Measurements from ENCODE around the gene ANKRD30B. TPM values are rescaled to one million over a fixed set of nuclear protein-coding genes. Genes with fewer than 3 reads are reported as not detected.
"Not testable (repeated sequence)": the region's sequence is repeated elsewhere in the genome, so short reads cannot be mapped to it uniquely, and the experiment has no call there.

ANKRD30B gene, protein sequence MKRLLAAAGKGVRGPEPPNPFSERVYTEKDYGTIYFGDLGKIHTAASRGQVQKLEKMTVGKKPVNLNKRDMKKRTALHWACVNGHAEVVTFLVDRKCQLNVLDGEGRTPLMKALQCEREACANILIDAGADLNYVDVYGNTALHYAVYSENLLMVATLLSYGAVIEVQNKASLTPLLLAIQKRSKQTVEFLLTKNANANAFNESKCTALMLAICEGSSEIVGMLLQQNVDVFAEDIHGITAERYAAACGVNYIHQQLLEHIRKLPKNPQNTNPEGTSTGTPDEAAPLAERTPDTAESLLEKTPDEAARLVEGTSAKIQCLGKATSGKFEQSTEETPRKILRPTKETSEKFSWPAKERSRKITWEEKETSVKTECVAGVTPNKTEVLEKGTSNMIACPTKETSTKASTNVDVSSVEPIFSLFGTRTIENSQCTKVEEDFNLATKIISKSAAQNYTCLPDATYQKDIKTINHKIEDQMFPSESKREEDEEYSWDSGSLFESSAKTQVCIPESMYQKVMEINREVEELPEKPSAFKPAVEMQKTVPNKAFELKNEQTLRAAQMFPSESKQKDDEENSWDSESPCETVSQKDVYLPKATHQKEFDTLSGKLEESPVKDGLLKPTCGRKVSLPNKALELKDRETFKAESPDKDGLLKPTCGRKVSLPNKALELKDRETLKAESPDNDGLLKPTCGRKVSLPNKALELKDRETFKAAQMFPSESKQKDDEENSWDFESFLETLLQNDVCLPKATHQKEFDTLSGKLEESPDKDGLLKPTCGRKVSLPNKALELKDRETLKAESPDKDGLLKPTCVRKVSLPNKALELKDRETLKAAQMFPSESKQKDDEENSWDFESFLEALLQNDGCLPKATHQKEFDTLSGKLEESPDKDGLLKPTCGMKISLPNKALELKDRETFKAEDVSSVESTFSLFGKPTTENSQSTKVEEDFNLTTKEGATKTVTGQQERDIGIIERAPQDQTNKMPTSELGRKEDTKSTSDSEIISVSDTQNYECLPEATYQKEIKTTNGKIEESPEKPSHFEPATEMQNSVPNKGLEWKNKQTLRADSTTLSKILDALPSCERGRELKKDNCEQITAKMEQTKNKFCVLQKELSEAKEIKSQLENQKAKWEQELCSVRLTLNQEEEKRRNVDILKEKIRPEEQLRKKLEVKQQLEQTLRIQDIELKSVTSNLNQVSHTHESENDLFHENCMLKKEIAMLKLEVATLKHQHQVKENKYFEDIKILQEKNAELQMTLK (N-terminal part only)
- total RNA-seq: under 1 TPM in 1 of 2 donors, not detected in 1; 0.32 TPM

DNA sequence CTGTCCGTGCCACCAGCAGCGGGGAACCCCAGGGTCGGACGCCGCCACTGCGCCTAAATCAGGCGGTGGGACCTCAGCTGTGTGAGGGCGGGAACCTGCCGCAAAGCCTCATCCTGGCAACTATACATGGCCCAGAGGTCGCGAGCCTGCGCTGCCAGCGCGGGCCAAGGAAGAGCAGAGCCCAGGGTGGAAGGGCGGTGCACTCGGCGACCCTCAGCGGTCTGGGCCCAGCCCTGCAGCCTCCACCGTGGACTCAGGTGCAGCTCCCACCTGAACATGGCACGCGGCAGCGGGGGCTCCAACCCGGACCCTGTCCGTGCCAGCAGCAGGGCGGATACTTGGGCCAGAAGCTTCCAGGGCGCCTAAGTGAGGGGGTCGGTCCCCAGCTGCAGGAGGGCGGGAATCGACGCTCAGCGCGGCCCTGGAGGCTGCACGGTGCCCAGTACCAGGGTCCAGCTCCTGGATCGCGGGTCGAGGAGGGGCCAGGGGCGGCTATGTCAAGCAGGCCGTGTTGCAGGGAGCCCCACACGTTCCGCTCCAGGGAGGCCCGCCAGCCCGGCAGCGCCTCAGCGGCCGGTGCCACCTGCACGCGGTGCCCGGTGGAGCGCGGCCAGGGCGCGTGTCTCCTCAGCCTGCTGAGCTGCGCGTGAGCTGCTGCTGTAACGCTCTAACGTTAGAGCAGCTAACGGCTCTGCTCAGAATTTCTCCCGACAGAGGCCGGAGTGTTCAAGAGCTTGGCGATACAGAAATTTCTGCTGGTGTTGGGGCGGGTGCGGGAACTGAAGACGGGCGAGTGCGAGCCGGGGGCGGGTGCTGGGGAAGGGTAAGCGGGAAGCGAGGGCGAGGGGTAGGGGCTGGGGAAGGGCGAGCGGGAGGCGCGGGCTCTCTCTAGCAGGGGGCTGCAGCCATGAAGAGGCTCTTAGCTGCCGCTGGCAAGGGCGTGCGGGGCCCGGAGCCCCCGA, at the start of gene ANKRD30B:
Gene ANKRD30B, plus strand, starts transcription at position 660 of the 962 bp plus-strand sequence. Its CDS starts 248 bp downstream, at position 908.
- Histone ChIP-seq H3K36me3 (no peaks in the 10 kb centered on the region), H3K4me1 (no peaks in the 10 kb centered on the region), H3K27me3 (no peaks in the 10 kb centered on the region), H3K9me3 (no peaks in the 10 kb centered on the region), H3K4me3 (no peak within 1 kb of the TSS), H3K9ac (ENCODE audit: low read depth in 2 of 2, low read length in 2 of 2) (no peak within 1 kb of the TSS), H3K27ac (no peak within 1 kb of the TSS)
- TF ChIP-seq, protein P1, sequence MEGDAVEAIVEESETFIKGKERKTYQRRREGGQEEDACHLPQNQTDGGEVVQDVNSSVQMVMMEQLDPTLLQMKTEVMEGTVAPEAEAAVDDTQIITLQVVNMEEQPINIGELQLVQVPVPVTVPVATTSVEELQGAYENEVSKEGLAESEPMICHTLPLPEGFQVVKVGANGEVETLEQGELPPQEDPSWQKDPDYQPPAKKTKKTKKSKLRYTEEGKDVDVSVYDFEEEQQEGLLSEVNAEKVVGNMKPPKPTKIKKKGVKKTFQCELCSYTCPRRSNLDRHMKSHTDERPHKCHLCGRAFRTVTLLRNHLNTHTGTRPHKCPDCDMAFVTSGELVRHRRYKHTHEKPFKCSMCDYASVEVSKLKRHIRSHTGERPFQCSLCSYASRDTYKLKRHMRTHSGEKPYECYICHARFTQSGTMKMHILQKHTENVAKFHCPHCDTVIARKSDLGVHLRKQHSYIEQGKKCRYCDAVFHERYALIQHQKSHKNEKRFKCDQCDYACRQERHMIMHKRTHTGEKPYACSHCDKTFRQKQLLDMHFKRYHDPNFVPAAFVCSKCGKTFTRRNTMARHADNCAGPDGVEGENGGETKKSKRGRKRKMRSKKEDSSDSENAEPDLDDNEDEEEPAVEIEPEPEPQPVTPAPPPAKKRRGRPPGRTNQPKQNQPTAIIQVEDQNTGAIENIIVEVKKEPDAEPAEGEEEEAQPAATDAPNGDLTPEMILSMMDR (IDR thresholded peaks at IDR 0.05): no peak
- intact Hi-C loops (cut with DNase I): no loop called here
- no peak for DNase-seq

DNA sequence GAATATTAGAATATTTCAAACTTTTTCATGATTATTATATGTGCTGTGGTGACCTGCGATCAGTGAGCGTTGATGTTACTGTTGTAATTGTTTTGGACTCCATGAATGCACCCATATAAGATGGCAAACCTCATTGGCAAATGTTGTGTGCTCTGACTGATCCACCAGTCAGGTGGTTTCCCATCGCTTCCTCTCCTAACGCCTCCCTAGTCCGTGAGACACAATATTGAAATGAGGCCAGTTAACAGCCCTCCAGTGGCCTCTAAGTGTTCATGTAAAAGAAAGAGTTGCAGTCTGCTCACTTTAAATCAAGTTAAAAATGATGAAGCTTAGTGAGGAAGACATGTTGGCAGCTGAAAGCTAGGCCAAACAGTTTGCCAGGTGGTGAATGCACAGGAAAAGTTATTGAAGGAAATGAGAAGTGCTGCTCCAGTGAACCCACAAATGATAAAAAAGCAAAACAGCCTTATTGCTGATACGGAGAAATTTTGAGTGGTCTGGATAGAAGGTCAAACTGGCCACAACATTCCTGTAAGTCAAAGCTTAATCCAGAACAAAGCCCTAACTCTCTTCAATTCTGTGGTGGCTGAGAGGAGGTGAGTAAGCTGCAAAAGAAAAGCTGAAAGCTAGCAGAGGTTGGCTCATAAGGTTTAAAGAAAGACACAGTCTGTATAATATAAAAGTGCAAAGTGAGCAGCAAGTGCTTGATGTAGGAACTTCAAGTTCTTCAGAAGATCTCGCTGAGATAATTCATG, 46.5 kb upstream of the ANKRD30B start:
- H3K4me1 ChIP-seq; H3K36me3 ChIP-seq; intact Hi-C loops (cut with DNase I); H3K9me3 ChIP-seq; H3K27me3 ChIP-seq; DNase-seq; H3K27ac ChIP-seq; H3K9ac ChIP-seq (ENCODE audit: low read depth in 2 of 2, low read length in 2 of 2); H3K4me3 ChIP-seq: not testable (repeated sequence)

DNA sequence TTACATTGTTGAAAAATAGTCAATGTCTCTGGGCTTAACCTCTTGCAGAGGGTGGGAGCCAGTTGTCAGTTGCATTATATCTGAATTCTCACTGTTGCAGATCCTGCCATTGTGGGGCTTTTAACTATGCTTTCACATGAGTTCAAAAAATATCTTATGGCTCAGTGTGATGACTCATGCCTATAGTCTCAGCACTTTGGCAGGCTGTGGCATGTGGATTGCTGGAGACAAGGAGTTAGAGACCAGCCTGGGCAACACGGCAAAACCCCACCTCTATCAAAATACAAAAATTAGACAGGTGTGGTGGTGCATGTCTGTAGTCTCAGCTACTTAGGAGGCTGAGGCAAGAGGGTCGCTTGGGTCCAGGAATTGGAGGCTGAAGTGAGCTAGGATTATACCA, 38.2 kb upstream of the ANKRD30B start:
- H3K9ac ChIP-seq (ENCODE audit: low read depth in 2 of 2, low read length in 2 of 2); DNase-seq; intact Hi-C loops (cut with DNase I); H3K36me3 ChIP-seq; H3K27me3 ChIP-seq; H3K4me1 ChIP-seq; H3K27ac ChIP-seq; H3K4me3 ChIP-seq; H3K9me3 ChIP-seq: not testable (repeated sequence)

DNA sequence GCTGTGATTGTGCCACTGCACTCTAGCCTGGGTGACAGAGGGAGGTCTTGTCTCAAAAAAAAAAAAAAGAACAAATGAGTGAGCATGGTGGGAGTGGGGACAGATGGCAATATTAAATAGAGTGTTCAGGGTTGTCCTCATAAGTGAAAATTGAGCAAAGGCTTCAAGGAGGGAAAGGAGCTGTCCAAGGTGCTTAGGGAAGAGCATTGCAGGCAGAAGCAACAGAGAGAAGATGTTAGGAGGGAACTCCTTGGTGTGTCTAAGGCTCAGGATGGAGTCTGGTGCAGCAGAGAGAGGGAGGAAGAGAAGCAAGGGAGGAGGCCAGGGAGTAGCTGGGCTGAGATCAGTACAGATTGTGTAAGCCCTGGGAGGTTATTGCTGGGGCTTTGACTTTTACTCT, 26.4 kb upstream of the ANKRD30B start:
- H3K9ac ChIP-seq (ENCODE audit: low read depth in 2 of 2, low read length in 2 of 2); intact Hi-C loops (cut with DNase I); H3K4me3 ChIP-seq; H3K4me1 ChIP-seq; H3K27me3 ChIP-seq; H3K27ac ChIP-seq; H3K9me3 ChIP-seq; DNase-seq; H3K36me3 ChIP-seq: not testable (repeated sequence)

DNA sequence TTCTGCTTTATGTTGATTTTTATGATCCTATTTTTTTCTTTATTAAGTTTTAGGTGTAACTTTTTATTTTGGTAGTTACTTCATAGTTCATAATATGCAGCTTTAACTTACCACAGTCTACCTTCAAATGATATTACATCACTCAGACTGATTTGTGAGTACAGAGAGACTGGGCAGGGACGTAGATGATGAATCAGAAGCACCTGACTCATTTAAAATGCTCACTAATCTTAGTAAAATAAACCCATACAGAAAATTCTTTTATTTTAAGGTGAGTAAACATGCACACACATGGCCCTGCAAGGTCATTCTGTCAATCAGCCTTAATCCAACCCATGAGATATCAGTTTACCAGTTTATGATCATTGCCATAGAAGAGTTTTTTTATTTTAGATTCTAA, 8.9 kb upstream of the ANKRD30B start:
- H3K27me3 ChIP-seq; DNase-seq; intact Hi-C loops (cut with DNase I): not testable (repeated sequence)

DNA sequence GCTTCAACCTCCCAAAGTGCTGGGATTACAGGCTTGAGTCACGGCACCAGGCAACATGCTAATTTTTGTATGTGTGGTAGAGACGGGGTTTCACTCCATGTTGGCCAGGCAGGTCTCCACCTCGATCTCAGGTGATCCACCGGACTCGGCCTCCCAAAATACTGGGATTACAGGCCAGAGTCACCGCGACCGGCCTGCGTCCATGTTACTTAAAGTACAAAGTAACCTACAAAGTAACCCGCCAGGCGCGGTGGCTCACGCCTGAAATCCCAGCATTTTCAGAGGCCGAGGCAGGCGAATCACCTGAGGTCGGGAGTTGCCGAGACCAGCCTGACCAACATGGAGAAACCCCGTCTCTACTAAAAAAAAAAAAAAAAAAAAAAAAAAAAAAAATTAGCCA, 1.1 kb upstream of the ANKRD30B start:
- H3K4me3 ChIP-seq: no peak overlapping the region
- TF ChIP-seq, protein P1 (IDR thresholded peaks at IDR 0.05): no peak
- intact Hi-C loops (cut with DNase I): no loop called here
- H3K4me1 ChIP-seq: no peaks in the 10 kb centered on the region
- no peak overlapping the region for H3K27ac ChIP-seq
- H3K36me3 ChIP-seq: no peaks in the 10 kb centered on the region
- no peaks in the 10 kb centered on the region for H3K9me3 ChIP-seq
- no peak overlapping the region for H3K9ac ChIP-seq (ENCODE audit: low read depth in 2 of 2, low read length in 2 of 2)
- no peak for DNase-seq
- H3K27me3 ChIP-seq: no peaks in the 10 kb centered on the region

More for the DNA sequence above, 8.9 kb upstream of the ANKRD30B start:
- H3K27ac ChIP-seq; H3K36me3 ChIP-seq; H3K9ac ChIP-seq (ENCODE audit: low read depth in 2 of 2, low read length in 2 of 2); H3K9me3 ChIP-seq; H3K4me1 ChIP-seq; H3K4me3 ChIP-seq: not testable (repeated sequence)

Measured in colonic mucosa (tissue), 4 donors.